OCI-LY1 (cell line): ENCODE data around the gene EPHA2.

Source experiments
- CTCF ChIP-seq: fragments of 200-600 bp; sonication (generic), shearing (Covaris generic); IDR thresholded peaks from 2 replicates; pipeline ENCODE4 v1.5.1; 2017; ENCODE audit warnings: mild to moderate bottlenecking, antibody characterized with exemption, low read length, moderate library complexity, mixed read lengths
- EZH2 ChIP-seq: fragments of 200-600 bp; sonication (generic), shearing (Covaris generic); IDR thresholded peaks from 2 replicates; pipeline ENCODE4 v1.8.0; 2017; ENCODE audit warnings: borderline replicate concordance, mixed run types, mild to moderate bottlenecking, antibody characterized with exemption, low read length, moderate library complexity, mixed read lengths

- TF ChIP-seq CTCF: no peak
- no peak for TF ChIP-seq EZH2
These were observed 1.1 kb upstream of the EPHA2 start for GRCh38 chr1:16156848-16157495.
